ENCODE data around the gene LAMB1. TPM values are rescaled to one million over a fixed set of nuclear protein-coding genes. Genes with fewer than 3 reads are reported as not detected.
A peak's percentile ranks its signal among the peaks of the same experiment; 100 is the strongest.
"Not testable (repeated sequence)": the region's sequence is repeated elsewhere in the genome, so short reads cannot be mapped to it uniquely, and the experiment has no call there.

LAMB1 gene
- total RNA-seq, 6 experiments from 2014 or later = 112 to 134 (median 123) TPM

- H3K36me3 Mint-ChIP-seq (ENCODE audit: low read depth) = peaks cover 64% of the 10 kb centered on the region
- no peak overlapping the region for H3K4me3 Mint-ChIP-seq
- TF ChIP-seq CTCF (IDR thresholded peaks at IDR 0.05) = no peak
- DNase-seq = no peak
- no peak overlapping the region for H3K27ac Mint-ChIP-seq
- no peaks in the 10 kb centered on the region; the same call in 1 of the 2 replicates for H3K27me3 Mint-ChIP-seq (ENCODE audit: insufficient read depth)
- H3K9me3 Mint-ChIP-seq = no peaks in the 10 kb centered on the region
- H3K4me1 Mint-ChIP-seq (ENCODE audit: low read depth) = peaks cover 29% of the 10 kb centered on the region
These were observed 43.4 kb downstream of the LAMB1 start for GRCh38 chr7:107959527-107959898.

GRCh38 chr7:107958764-107959526 lies 44.0 kb downstream of the LAMB1 start:
- peak; percentile 89 for DNase-seq
- peak overlapping the region; percentile 64 for H3K27ac Mint-ChIP-seq
- H3K4me3 Mint-ChIP-seq = no peak overlapping the region
- H3K9me3 Mint-ChIP-seq = no peaks in the 10 kb centered on the region
- H3K36me3 Mint-ChIP-seq (ENCODE audit: low read depth) = peaks cover 61% of the 10 kb centered on the region
- no peaks in the 10 kb centered on the region; the same call in 1 of the 2 replicates for H3K27me3 Mint-ChIP-seq (ENCODE audit: insufficient read depth)
- peaks cover 31% of the 10 kb centered on the region for H3K4me1 Mint-ChIP-seq (ENCODE audit: low read depth)
- no peak for TF ChIP-seq CTCF (IDR thresholded peaks at IDR 0.05)

GRCh38 chr7:107957436-107957835 lies 45.5 kb downstream of the LAMB1 start:
- peaks cover 70% of the 10 kb centered on the region for H3K36me3 Mint-ChIP-seq (ENCODE audit: low read depth)
- no peak for TF ChIP-seq CTCF (IDR thresholded peaks at IDR 0.05)
- no peaks in the 10 kb centered on the region; the same call in 1 of the 2 replicates for H3K27me3 Mint-ChIP-seq (ENCODE audit: insufficient read depth)
- peaks cover 46% of the 10 kb centered on the region for H3K4me1 Mint-ChIP-seq (ENCODE audit: low read depth)
- DNase-seq = no peak
- no peak overlapping the region for H3K4me3 Mint-ChIP-seq
- H3K27ac Mint-ChIP-seq = no peak overlapping the region
- no peaks in the 10 kb centered on the region for H3K9me3 Mint-ChIP-seq

- Mint-ChIP-seq H3K4me1 (ENCODE audit: low read depth) (peaks cover 48% of the 10 kb centered on the region), H3K36me3 (ENCODE audit: low read depth) (peaks cover 70% of the 10 kb centered on the region)
- not testable (repeated sequence) for H3K27me3 Mint-ChIP-seq (ENCODE audit: insufficient read depth); H3K27ac Mint-ChIP-seq; DNase-seq; H3K4me3 Mint-ChIP-seq; H3K9me3 Mint-ChIP-seq
These were observed 46.0 kb downstream of the LAMB1 start for GRCh38 chr7:107956950-107957349.

- no peak for DNase-seq
- Mint-ChIP-seq H3K27me3 (ENCODE audit: insufficient read depth) (no peaks in the 10 kb centered on the region; the same call in 1 of the 2 replicates), H3K9me3 (no peaks in the 10 kb centered on the region), H3K4me1 (ENCODE audit: low read depth) (peaks cover 59% of the 10 kb centered on the region), H3K27ac (no peak overlapping the region), H3K4me3 (no peak overlapping the region), H3K36me3 (ENCODE audit: low read depth) (peaks cover 70% of the 10 kb centered on the region)
- TF ChIP-seq CTCF (IDR thresholded peaks at IDR 0.05) = no peak
These were observed 47.6 kb downstream of the LAMB1 start for GRCh38 chr7:107955394-107955793.

- no peak for TF ChIP-seq CTCF (IDR thresholded peaks at IDR 0.05)
- H3K27ac Mint-ChIP-seq = peak overlapping the region; percentile 80; the same call in 1 of the 2 replicates
- no peaks in the 10 kb centered on the region for H3K9me3 Mint-ChIP-seq
- DNase-seq = no peak
- H3K36me3 Mint-ChIP-seq (ENCODE audit: low read depth) = peaks cover 66% of the 10 kb centered on the region
- peaks cover 65% of the 10 kb centered on the region for H3K4me1 Mint-ChIP-seq (ENCODE audit: low read depth)
- H3K27me3 Mint-ChIP-seq (ENCODE audit: insufficient read depth) = no peaks in the 10 kb centered on the region
- H3K4me3 Mint-ChIP-seq = peak overlapping the region; percentile 61; the same call in 1 of the 2 replicates
These were observed 49.0 kb downstream of the LAMB1 start for GRCh38 chr7:107953924-107954303.

Data from HFFc6 (cell line).